Naive thymus-derived CD8-positive, alpha-beta T cell (primary cell): ENCODE measurements around the gene ATP6V1D. TPM values are rescaled to one million over a fixed set of nuclear protein-coding genes. Genes with fewer than 3 reads are reported as not detected.
A peak's percentile ranks its signal among the peaks of the same experiment; 100 is the strongest.

ENCODE experiments used
- ATAC-seq, 2 donors: fragments of 150-1000 bp; cut with Tn5 transposase in 1 of 2; sonication (Bioruptor Pico), chemical (Tn5 transposase) in 1 of 2; 1 replicate in 1 of 2; 2 replicates in 1 of 2; pipeline ENCODE4 v1.10.0; 2021; ENCODE audit warnings: mild to moderate bottlenecking in 2 of 2, moderate library complexity in 2 of 2
- POLR2A ChIA-PET: fragments of 350-600 bp; sonication (Branson Sonifier 250); formaldehyde crosslinking; loops from one replicate; lab custom pipeline; 2021; ENCODE audit warnings: antibody characterized with exemption; lab: Charles Lee
- DNase-seq, 10 donors: peaks; one replicate each; pipeline versions ENCODE4 v3.0.0 to v3.0.0-alpha.2; 2020 to 2022
- H3K27ac Mint-ChIP-seq, 10 donors: one replicate each; pipeline ENCODE4 v1.8.0; 2020 to 2022; ENCODE audit warnings: mild to moderate bottlenecking in 10 of 10, mixed read lengths in 10 of 10, moderate library complexity in 4 of 10, inconsistent platforms in 1 of 10
- H3K27me3 Mint-ChIP-seq, 5 donors: one replicate each; pipeline ENCODE4 v1.8.0; 2021 to 2022; ENCODE audit warnings: mixed read lengths in 5 of 5
- H3K36me3 Mint-ChIP-seq, 3 donors: one replicate each; pipeline ENCODE4 v1.8.0; 2020 to 2022; ENCODE audit warnings: mixed read lengths in 3 of 3, mild to moderate bottlenecking in 2 of 3, inconsistent platforms in 1 of 3
- H3K4me1 Mint-ChIP-seq, 4 donors: one replicate each; pipeline ENCODE4 v1.8.0; 2021 to 2022; ENCODE audit warnings: mixed read lengths in 4 of 4
- H3K4me3 Mint-ChIP-seq, 10 donors: one replicate each; pipeline ENCODE4 v1.8.0; 2020 to 2022; ENCODE audit warnings: mild to moderate bottlenecking in 10 of 10, mixed read lengths in 10 of 10, moderate library complexity in 6 of 10, inconsistent platforms in 1 of 10
- H3K9me3 Mint-ChIP-seq, 9 donors: one replicate each; pipeline ENCODE4 v1.8.0; 2020 to 2022; ENCODE audit warnings: mixed read lengths in 9 of 9, mild to moderate bottlenecking in 3 of 9, inconsistent platforms in 1 of 9, moderate library complexity in 1 of 9
- polyA plus RNA-seq, 3 donors: library from polyadenylated mRNA; unstranded; fragments of 300-500 nt; fragmentation: Illumina TruSeq; gene quantifications; one replicate each; pipeline ENCODE4 v1.2.3, GENCODE V29; 2021
- total RNA-seq, 8 experiments: library from RNA in 2 of 8; stranded (reverse) in 2 of 8; gene quantifications; one replicate each; pipeline ENCODE4 v1.2.3 and lab custom pipeline; 2021 to 2026

The ATP6V1D gene
- total and polyA plus RNA-seq, 5 experiments from 2014 or later, result 20.6 to 44.5 (median 32.8) TPM

DNA sequence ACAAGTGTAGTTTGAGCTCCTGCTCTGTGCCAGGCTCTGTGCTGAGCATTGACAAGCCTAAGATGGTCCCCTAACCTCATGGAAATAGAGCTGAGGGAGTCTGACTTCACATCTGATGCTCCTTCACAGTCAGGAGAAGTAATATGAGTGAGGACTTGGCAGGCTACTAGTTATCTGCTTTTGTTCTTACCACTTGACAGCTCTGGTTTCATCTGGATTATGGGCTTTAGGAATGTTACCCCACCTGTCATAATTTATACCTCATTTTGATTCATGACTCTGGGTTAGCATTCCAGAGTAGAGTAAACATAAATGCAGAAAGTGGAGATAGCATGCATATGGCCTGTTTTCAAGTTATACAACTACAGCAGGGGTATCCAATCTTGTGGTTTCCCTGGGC lies 40.5 kb downstream of the ATP6V1D start:
- Mint-ChIP-seq H3K27ac (peak overlapping the region in 3 of 10 donors; percentile 15 to 58 (median 16)), H3K4me1 (no peaks in the 10 kb centered on the region), H3K27me3 (no peaks in the 10 kb centered on the region), H3K4me3 (no peak overlapping the region), H3K9me3 (no peaks in the 10 kb centered on the region), H3K36me3 (peaks cover 0 to 53% (median 10%) of the 10 kb centered on the region in 3 donors)
- no peak for ATAC-seq
- DNase-seq, result no peak
- POLR2A ChIA-PET, result interaction anchor here (0.6 kb wide), 1 partner anchor 73 kb away, joined by 4 read pairs; no protein-coding TSS in a partner anchor

GRCh38 chr14:67317822-67318221 lies 41.8 kb downstream of the ATP6V1D start:
- H3K27ac Mint-ChIP-seq, result peak overlapping the region in 1 of 10 donors; percentile 29
- POLR2A ChIA-PET, result no interaction called here
- no peak for ATAC-seq
- no peaks in the 10 kb centered on the region for H3K27me3 Mint-ChIP-seq
- no peaks in the 10 kb centered on the region for H3K4me1 Mint-ChIP-seq
- no peak overlapping the region for H3K4me3 Mint-ChIP-seq
- H3K9me3 Mint-ChIP-seq, result no peaks in the 10 kb centered on the region
- H3K36me3 Mint-ChIP-seq, result peaks cover 0 to 48% (median 7%) of the 10 kb centered on the region in 3 donors
- no peak for DNase-seq

DNA sequence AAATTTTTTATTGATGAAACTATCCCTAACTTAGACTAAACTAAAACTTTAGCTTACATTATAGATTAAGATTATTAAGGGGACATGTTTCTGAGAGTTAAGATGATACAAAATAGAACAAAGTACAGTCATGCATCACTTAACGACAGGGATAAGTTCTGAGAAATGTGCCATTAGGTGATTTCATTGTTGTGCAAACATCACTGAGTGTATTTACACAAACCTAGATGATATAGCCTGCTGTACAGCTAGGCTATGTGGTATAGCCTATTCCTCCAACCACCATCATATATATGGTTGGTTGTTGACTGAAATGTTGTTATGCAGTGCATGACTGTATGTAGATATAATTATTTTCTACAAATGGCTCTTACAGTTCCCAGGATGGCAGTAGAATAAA lies 46.5 kb downstream of the ATP6V1D start:
- no peak for ATAC-seq
- Mint-ChIP-seq H3K27ac (peak overlapping the region in 1 of 10 donors; percentile 14), H3K27me3 (no peaks in the 10 kb centered on the region), H3K36me3 (peaks cover 0 to 54% (median 9%) of the 10 kb centered on the region in 3 donors), H3K4me1 (no peaks in the 10 kb centered on the region), H3K4me3 (no peak overlapping the region), H3K9me3 (no peaks in the 10 kb centered on the region)
- no peak for DNase-seq
- POLR2A ChIA-PET, result no interaction called here

- POLR2A ChIA-PET, result no interaction called here
- Mint-ChIP-seq H3K4me1 (no peaks in the 10 kb centered on the region), H3K9me3 (no peaks in the 10 kb centered on the region), H3K27me3 (no peaks in the 10 kb centered on the region), H3K27ac (no peak overlapping the region), H3K36me3 (peaks cover 0 to 51% (median 14%) of the 10 kb centered on the region in 3 donors), H3K4me3 (no peak overlapping the region)
- ATAC-seq (no peak), DNase-seq (no peak)
These were observed 47.7 kb downstream of the ATP6V1D start for GRCh38 chr14:67311868-67312267.

Other genes with a start within 250 kb of the ATP6V1D start
- gene GARIN2, start 170.4 kb downstream of the ATP6V1D start, total RNA-seq, result not detected
- under 1 TPM in 1 of 3 donors, not detected in 2; 0.13 TPM for gene GARIN2, start 170.4 kb downstream of the ATP6V1D start, polyA plus RNA-seq
- gene PALS1, start 118.4 kb downstream of the ATP6V1D start, total RNA-seq, result 10 to 100 TPM; 20.9 to 21.2 TPM
- 1 to 10 TPM; 2.4 to 3.0 (median 2.9) TPM for gene PALS1, start 118.4 kb downstream of the ATP6V1D start, polyA plus RNA-seq
- 10 to 100 TPM; 50.3 to 50.7 TPM for gene EIF2S1, start 524 bp upstream of the ATP6V1D start, total RNA-seq
- gene EIF2S1, start 524 bp upstream of the ATP6V1D start, polyA plus RNA-seq, result 100 to 1,000 TPM; 107 to 131 (median 116) TPM
- 1 to 10 TPM; 1.3 to 3.2 TPM for gene PLEK2, start 52.4 kb upstream of the ATP6V1D start, total RNA-seq
- gene PLEK2, start 52.4 kb upstream of the ATP6V1D start, polyA plus RNA-seq, result 1 to 10 TPM in 1 of 3 donors, under 1 TPM in 2; 0.53 to 1.2 (median 0.79) TPM
- 10 to 100 TPM; 22.5 to 25.6 TPM for gene TMEM229B, start 128.9 kb upstream of the ATP6V1D start, total RNA-seq
- gene TMEM229B, start 128.9 kb upstream of the ATP6V1D start, polyA plus RNA-seq, result 10 to 100 TPM; 17.2 to 27.5 (median 17.3) TPM
- gene PLEKHH1, start 173.5 kb upstream of the ATP6V1D start, total RNA-seq, result 1 to 10 TPM; 1.0 to 1.4 TPM
- under 1 TPM in 2 of 3 donors, not detected in 1; 0.06 to 0.07 TPM for gene PLEKHH1, start 173.5 kb upstream of the ATP6V1D start, polyA plus RNA-seq
- 10 to 100 TPM; 32.1 to 37.5 TPM for gene PIGH, start 240.5 kb upstream of the ATP6V1D start, total RNA-seq
- 10 to 100 TPM; 24.6 to 44.5 (median 35.3) TPM for gene PIGH, start 240.5 kb upstream of the ATP6V1D start, polyA plus RNA-seq